A549 (cell line): ENCODE results near the gene CDH7. TPM values are rescaled to one million over a fixed set of nuclear protein-coding genes. Genes with fewer than 3 reads are reported as not detected.

Experiments
- ATAC-seq, 2 experiments: fragments of 200-7000 bp in 1 of 2; fragments of >200 bp in 1 of 2; cut with Nextera tagmentation in 1 of 2; cut with Tn5 transposase in 1 of 2; 3 replicates each; pipeline versions ENCODE4 v1.8.0 to v1.9.1; 2018 to 2020; ENCODE audit warnings: mild to moderate bottlenecking in 1 of 2, moderate library complexity in 1 of 2
- CTCF ChIA-PET: fragments of 300-600 bp; sonication (Branson Sonifier 250); formaldehyde crosslinking; extraction: SDS; loops from one replicate; lab custom pipeline; 2021; ENCODE audit warnings: antibody characterized with exemption, inconsistent platforms; lab: Yijun Ruan, JAX
- POLR2A ChIA-PET: fragments of 350-600 bp; formaldehyde crosslinking; extraction: SDS; loops from one replicate; lab custom pipeline; 2021; ENCODE audit warnings: antibody characterized with exemption, inconsistent platforms; lab: Yijun Ruan, JAX
- DNase-seq, 2 experiments: peaks; one replicate each; pipeline versions ENCODE4 v3.0.0 to v3.0.0-alpha.2; 2011 to 2016; ENCODE audit warnings: low read depth in 1 of 2, low spot score in 1 of 2
- FAIRE-seq: peaks from 2 replicates; lab custom pipeline; 2011; peaks lifted over from hg19 to GRCh38; lab: Jason Lieb, UNC
- H3K27ac ChIP-seq, 2 experiments: fragments of >200 bp; sonication (Bioruptor Twin); formaldehyde crosslinking; 3 replicates each; pipeline ENCODE4 v1.5.1; 2016 to 2017
- H3K4me1 ChIP-seq: fragments of >200 bp; sonication (Bioruptor Twin); formaldehyde crosslinking; 3 replicates; pipeline ENCODE4 v1.6.1; 2016
- H3K4me2 ChIP-seq: fragments of >200 bp; sonication (Bioruptor Twin); formaldehyde crosslinking; 3 replicates; pipeline ENCODE4 v1.6.1; 2016
- H3K4me3 ChIP-seq: fragments of >200 bp; sonication (Bioruptor Twin); formaldehyde crosslinking; 3 replicates; pipeline ENCODE4 v1.5.1; 2016
- H3K9me3 ChIP-seq: fragments of >200 bp; sonication (Bioruptor Twin); formaldehyde crosslinking; 3 replicates; pipeline ENCODE4 v1.6.1; 2016
- BHLHE40 ChIP-seq: IDR thresholded peaks from 2 replicates; pipeline ENCODE4 v1.6.1; 2012; ENCODE audit warnings: low read depth, low read length, inconsistent platforms
- CBX8 ChIP-seq: fragments of 200-600 bp; sonication (generic); IDR thresholded peaks from 2 replicates; pipeline ENCODE4 v1.6.1; 2016
- CEBPB ChIP-seq, 2 experiments: fragments of >200 bp in 1 of 2; sonication (Bioruptor Twin) in 1 of 2; formaldehyde crosslinking in 1 of 2; IDR thresholded peaks; 2 replicates each; pipeline ENCODE4 v1.6.1; 2012 to 2016
- E2F6 ChIP-seq: IDR thresholded peaks from 2 replicates; pipeline ENCODE4 v1.6.1; 2012; ENCODE audit warnings: low read depth, borderline replicate concordance
- EHMT2 ChIP-seq: fragments of 200-600 bp; sonication (generic); IDR thresholded peaks from 2 replicates; pipeline ENCODE4 v1.6.1; 2016; ENCODE audit warnings: antibody characterized with exemption, low read depth, mild to moderate bottlenecking, moderate library complexity
- ELK1 ChIP-seq: fragments of 150-350 bp; IDR thresholded peaks from 2 replicates; pipeline ENCODE4 v1.6.1; 2014; ENCODE audit warnings: low read depth, mild to moderate bottlenecking, low read length
- EP300 ChIP-seq, 2 experiments: fragments of >200 bp; sonication (Bioruptor Twin); formaldehyde crosslinking; IDR thresholded peaks; 2 replicates in 1 of 2; 3 replicates in 1 of 2; pipeline ENCODE4 v1.6.1; 2016 to 2017
- ESRRA ChIP-seq: fragments of 150-350 bp; IDR thresholded peaks from 2 replicates; pipeline ENCODE4 v1.6.1; 2014; ENCODE audit warnings: mild to moderate bottlenecking, low read length, borderline replicate concordance
- FOSL2 ChIP-seq, 2 experiments: fragments of 450-650 bp in 1 of 2; fragments of >200 bp in 1 of 2; sonication (Bioruptor Twin) in 1 of 2; formaldehyde crosslinking; IDR thresholded peaks; 2 replicates each; pipeline versions ENCODE4 v1.5.0 to v1.6.1; 2016 to 2020; ENCODE audit warnings: mild to moderate bottlenecking in 1 of 2, moderate library complexity in 1 of 2
- FOXS1 ChIP-seq: fragments of 250-450 bp; sonication (Bioruptor Pico); IDR thresholded peaks from 2 replicates; pipeline ENCODE4 v1.5.0; 2020; ENCODE audit warnings: mild to moderate bottlenecking, moderate library complexity
- HES2 ChIP-seq: fragments of >200 bp; sonication (Bioruptor Twin); formaldehyde crosslinking; IDR thresholded peaks from 2 replicates; pipeline ENCODE4 v1.6.1; 2016
- HEYL ChIP-seq: fragments of 250-450 bp; sonication (Bioruptor Pico); IDR thresholded peaks from 2 replicates; pipeline ENCODE4 v1.8.0; 2021; ENCODE audit warnings: mild to moderate bottlenecking, moderate library complexity
- HOXB13 ChIP-seq: fragments of 250-450 bp; sonication (Bioruptor Pico); IDR thresholded peaks from 2 replicates; pipeline ENCODE4 v1.5.0; 2020; ENCODE audit warnings: low read depth, mild to moderate bottlenecking, moderate library complexity
- HOXB5 ChIP-seq: fragments of 250-450 bp; sonication (Bioruptor Pico); IDR thresholded peaks from 2 replicates; pipeline ENCODE4 v1.5.0; 2020; ENCODE audit warnings: mild to moderate bottlenecking, moderate library complexity
- KDM1A ChIP-seq: fragments of 200-600 bp; sonication (generic); IDR thresholded peaks from 2 replicates; pipeline ENCODE4 v1.6.1; 2016; ENCODE audit warnings: low read depth, mild to moderate bottlenecking
- MAFK ChIP-seq: fragments of 450-650 bp; IDR thresholded peaks from 2 replicates; pipeline ENCODE4 v1.6.1; 2014; ENCODE audit not compliant: partially characterized antibody
- MAX ChIP-seq: IDR thresholded peaks from 2 replicates; pipeline ENCODE4 v1.6.1; 2012
- MYC ChIP-seq: IDR thresholded peaks from 2 replicates; pipeline ENCODE4 v1.6.1; 2012; ENCODE audit warnings: mild to moderate bottlenecking, inconsistent platforms, low read length, improper control_type of control experiment, borderline replicate concordance
- NR3C1 ChIP-seq: fragments of >200 bp; sonication (Bioruptor Twin); formaldehyde crosslinking; IDR thresholded peaks from 3 replicates; pipeline ENCODE4 v1.6.1; 2017
- POLR2A ChIP-seq: IDR thresholded peaks from 2 replicates; pipeline ENCODE4 v1.6.1; 2012; ENCODE audit warnings: mild to moderate bottlenecking, low read length
- POLR2AphosphoS2 ChIP-seq: conservative IDR thresholded peaks from 2 replicates; pipeline ENCODE4 v1.6.1; 2012; ENCODE audit warnings: low read length, improper control_type of control experiment, inconsistent platforms
- RAD21 ChIP-seq, 2 experiments: fragments of >200 bp in 1 of 2; sonication (Bioruptor Twin) in 1 of 2; formaldehyde crosslinking in 1 of 2; IDR thresholded peaks in 1 of 2; conservative IDR thresholded peaks in 1 of 2; 2 replicates in 1 of 2; 3 replicates in 1 of 2; pipeline ENCODE4 v1.6.1; 2012 to 2018; ENCODE audit warnings: inconsistent platforms in 1 of 2
- RFX5 ChIP-seq: fragments of 450-650 bp; IDR thresholded peaks from 2 replicates; pipeline ENCODE4 v1.7.1; 2014; ENCODE audit warnings: antibody characterized with exemption, mild to moderate bottlenecking, moderate library complexity
- SMC3 ChIP-seq: fragments of >200 bp; sonication (Bioruptor Twin); formaldehyde crosslinking; IDR thresholded peaks from 3 replicates; pipeline ENCODE4 v1.6.1; 2018; ENCODE audit warnings: inconsistent platforms
- ZFP36 ChIP-seq: fragments of 450-650 bp; IDR thresholded peaks from 2 replicates; pipeline ENCODE4 v1.6.1; 2014; ENCODE audit warnings: borderline replicate concordance; ENCODE audit not compliant: partially characterized antibody
- WGBS: methylation state at CpG from one replicate; pipeline ENCODE4 v1.1.6; 2017; ENCODE audit errors: missing lambda C conversion rate; 5-methylcytosine and 5-hydroxymethylcytosine counted together
- polyA plus RNA-seq, 4 experiments: library from polyadenylated mRNA; depleted of rRNA in 3 of 4; stranded (reverse); fragments of >200 nt; fragmentation: RNase III in 1 of 4; extraction: RNeasy Plus Mini Kit Qiagen cat#74134 plus additional on column Dnase treatment in 1 of 4; gene quantifications; 2 replicates in 3 of 4; 3 replicates in 1 of 4; pipeline ENCODE4 v1.2.3, GENCODE V29; 2011 to 2017
- TF ChIP-seq, protein P1 (sequence below): fragments of >200 bp; sonication (Bioruptor Twin); formaldehyde crosslinking; IDR thresholded peaks from 3 replicates; pipeline ENCODE4 v1.6.1; 2016

The CDH7 gene
- polyA plus RNA-seq, 2 of the 4 experiments (the other 2 are of a cell fraction): under 0.01 to 0.05 TPM

GRCh38 chr18:65752625-65753325 lies 2.0 kb downstream of the CDH7 start:
- DNase-seq: no peak
- H3K4me1 ChIP-seq: no peaks in the 10 kb centered on the region
- no peak overlapping the region for H3K4me3 ChIP-seq
- FAIRE-seq: no peak
- WGBS: 60% methylated on average over 5 of the region's 5 CpGs
- TF ChIP-seq, protein P1, sequence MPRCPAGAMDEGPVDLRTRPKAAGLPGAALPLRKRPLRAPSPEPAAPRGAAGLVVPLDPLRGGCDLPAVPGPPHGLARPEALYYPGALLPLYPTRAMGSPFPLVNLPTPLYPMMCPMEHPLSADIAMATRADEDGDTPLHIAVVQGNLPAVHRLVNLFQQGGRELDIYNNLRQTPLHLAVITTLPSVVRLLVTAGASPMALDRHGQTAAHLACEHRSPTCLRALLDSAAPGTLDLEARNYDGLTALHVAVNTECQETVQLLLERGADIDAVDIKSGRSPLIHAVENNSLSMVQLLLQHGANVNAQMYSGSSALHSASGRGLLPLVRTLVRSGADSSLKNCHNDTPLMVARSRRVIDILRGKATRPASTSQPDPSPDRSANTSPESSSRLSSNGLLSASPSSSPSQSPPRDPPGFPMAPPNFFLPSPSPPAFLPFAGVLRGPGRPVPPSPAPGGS: no peak
- no peak for TF ChIP-seq NR3C1
- no peak for TF ChIP-seq ELK1
- TF ChIP-seq HES2: no peak
- TF ChIP-seq CEBPB (IDR thresholded peaks at IDR 0.05): no peak
- TF ChIP-seq EHMT2: no peak
- TF ChIP-seq POLR2AphosphoS2: no peak
- TF ChIP-seq MAX: no peak
- no peak for TF ChIP-seq ZFP36
- no peak for TF ChIP-seq EP300 (IDR thresholded peaks at IDR 0.05)
- TF ChIP-seq ESRRA: no peak
- TF ChIP-seq POLR2A: no peak
- TF ChIP-seq HOXB5 (CRISPR knock-in tag): no peak
- no peak for TF ChIP-seq MYC
- no peak for TF ChIP-seq SMC3
- TF ChIP-seq, all 56 proteins: peak for 0
- Histone ChIP-seq H3K27ac (no peak overlapping the region), H3K4me2 (no peak overlapping the region), H3K9me3 (no peaks in the 10 kb centered on the region)
- ChIA-PET POLR2A (no interaction called here), CTCF (no interaction called here)
- no peak for ATAC-seq

- POLR2A ChIA-PET: no interaction called here
- DNase-seq: peak in 1 of 2 experiments; percentile 69
- H3K4me3 ChIP-seq: no peak overlapping the region
- no peak for FAIRE-seq
- WGBS: 5% methylated on average over 2 of the region's 2 CpGs
- peak; percentile 85 to 95; a peak in 5 of 6 replicates for ATAC-seq
- CTCF ChIA-PET: no interaction called here
- no peaks in the 10 kb centered on the region for H3K9me3 ChIP-seq
- TF ChIP-seq RAD21 (conservative IDR thresholded peaks at IDR 0.05 in 1 of 2, IDR thresholded peaks at IDR 0.05 in 1 of 2): peak; percentile 46 to 63
- peak; percentile 21; the same call in 1 of the 3 replicates for TF ChIP-seq SMC3
- TF ChIP-seq HOXB13 (CRISPR knock-in tag): no peak
- no peak for TF ChIP-seq FOXS1
- TF ChIP-seq RFX5: no peak
- TF ChIP-seq HOXB5 (CRISPR knock-in tag): no peak
- TF ChIP-seq MAFK: peak; percentile 11
- no peak for TF ChIP-seq FOSL2 (IDR thresholded peaks at IDR 0.05)
- TF ChIP-seq FOSL2 (CRISPR knock-in tag; IDR thresholded peaks at IDR 0.05): no peak
- no peak for TF ChIP-seq CBX8
- TF ChIP-seq HEYL (CRISPR knock-in tag): no peak
- TF ChIP-seq KDM1A: no peak
- TF ChIP-seq BHLHE40: no peak
- TF ChIP-seq E2F6: no peak
- no peaks in the 10 kb centered on the region for H3K4me1 ChIP-seq
- no peak overlapping the region for H3K27ac ChIP-seq
- H3K4me2 ChIP-seq: no peak overlapping the region
Observed at GRCh38 chr18:65753520-65753919, 2.7 kb downstream of the CDH7 start.
